Small intestine (tissue), 16 donors: ENCODE results near the gene FNDC7. TPM values are rescaled to one million over a fixed set of nuclear protein-coding genes. Genes with fewer than 3 reads are reported as not detected.
"Not testable (repeated sequence)": the region's sequence is repeated elsewhere in the genome, so short reads cannot be mapped to it uniquely, and the experiment has no call there.

ENCODE experiments used
- DNase-seq, 2 donors: peaks; one replicate each; pipeline versions ENCODE4 v3.0.0 to v3.0.0-alpha.2; 2013
- FAIRE-seq: peaks from 2 replicates; lab custom pipeline; 2012; peaks lifted over from hg19 to GRCh38; lab: Jason Lieb, UNC
- H3K27ac ChIP-seq, 3 donors: one replicate each; pipeline ENCODE4 v1.5.1; 2013; ENCODE audit warnings: low read length in 2 of 3, mild to moderate bottlenecking in 2 of 3, control low read depth in 1 of 3, inconsistent platforms in 1 of 3, low read depth in 1 of 3, moderate library complexity in 1 of 3
- H3K27me3 ChIP-seq, 3 donors: one replicate each; pipeline ENCODE4 v1.6.1; 2013; ENCODE audit warnings: low read length in 3 of 3, inconsistent platforms in 1 of 3; ENCODE audit not compliant: control insufficient read depth in 3 of 3, insufficient read depth in 3 of 3
- H3K36me3 ChIP-seq, 3 donors: one replicate each; pipeline ENCODE4 v1.6.1; 2013; ENCODE audit warnings: low read length in 3 of 3, inconsistent platforms in 1 of 3, low read depth in 1 of 3, mild to moderate bottlenecking in 1 of 3, moderate library complexity in 1 of 3; ENCODE audit not compliant: control insufficient read depth in 3 of 3, insufficient read depth in 2 of 3
- H3K4me1 ChIP-seq, 3 donors: one replicate each; pipeline ENCODE4 v1.6.1; 2013; ENCODE audit warnings: low read length in 2 of 3, inconsistent platforms in 1 of 3, low read depth in 1 of 3, mild to moderate bottlenecking in 1 of 3, moderate library complexity in 1 of 3; ENCODE audit not compliant: control insufficient read depth in 3 of 3, insufficient read depth in 2 of 3
- H3K4me3 ChIP-seq, 3 donors: one replicate each; pipeline ENCODE4 v1.5.1; 2013; ENCODE audit warnings: low read length in 3 of 3, control low read depth in 1 of 3, inconsistent platforms in 1 of 3, low read depth in 1 of 3, mild to moderate bottlenecking in 1 of 3, moderate library complexity in 1 of 3
- H3K9me3 ChIP-seq, 2 donors: one replicate each; pipeline ENCODE4 v1.6.1; 2013; ENCODE audit warnings: low read depth in 1 of 2, low read length in 1 of 2; ENCODE audit not compliant: control insufficient read depth in 2 of 2, insufficient read depth in 1 of 2
- WGBS, 3 donors: extraction: QIAGEN DNeasy Blood & Tissue Kit; methylation state at CpG; one replicate each; pipeline ENCODE4 v1.1.7; 2013; 5-methylcytosine and 5-hydroxymethylcytosine counted together
- long read RNA-seq, 10 donors: transcript quantifications; one replicate each; lab custom pipeline, GENCODE V29; 2026
- polyA plus RNA-seq, 4 donors: library from polyadenylated mRNA; stranded (reverse) in 3 of 4; unstranded in 1 of 4; fragments of 200-250 nt in 3 of 4; fragments of 120-200 nt in 1 of 4; gene quantifications; one replicate each; pipeline versions ENCODE4 v1.2.1 to v1.2.3, GENCODE V29; 2013
- donor health status: healthy with polysubstance abuse.
- donor health status: control.
- donor health status: control.
- donor health status: Bipolar disorder and iron deficiency.
- donor health status: healthy.

Gene FNDC7
- polyA plus RNA-seq: not detected
- long read RNA-seq, donor 1: 0 reads
- long read RNA-seq, donor 2: 0 reads
- long read RNA-seq, donor 3: 0 reads
- long read RNA-seq, donor 4: 0 reads
- long read RNA-seq, donor 5: 0 reads
- long read RNA-seq, donor 6: 0 reads
- long read RNA-seq, donor 7: 0 reads
- long read RNA-seq, donor 8: 0 reads
- long read RNA-seq, donor 9: 0 reads
- long read RNA-seq, donor 10: 0 reads

GRCh38 chr1:108712606-108713150, at the start of gene FNDC7:
Gene FNDC7, plus strand, starts transcription at chr1:108712908. Its CDS starts 26 bp downstream, at chr1:108712934.
- no peaks in the 10 kb centered on the region for H3K9me3 ChIP-seq
- H3K27me3 ChIP-seq: peaks cover 0 to 3% (median 2%) of the 10 kb centered on the region in 3 donors
- DNase-seq (no peak), FAIRE-seq (no peak)
- H3K27ac ChIP-seq: no peak within 1 kb of the TSS
- 46 to 57% (median 52%) methylated on average over 9 of the region's 9 CpGs for WGBS, 3 donors
- no peaks in the 10 kb centered on the region for H3K36me3 ChIP-seq
- no peak within 1 kb of the TSS for H3K4me3 ChIP-seq
- no peaks in the 10 kb centered on the region for H3K4me1 ChIP-seq

GRCh38 chr1:108663074-108663473, 49.6 kb upstream of the FNDC7 start:
- WGBS, 3 donors: 78 to 85% (median 80%) methylated on average over 2 of the region's 2 CpGs
- no peak for DNase-seq
- no peak for FAIRE-seq

GRCh38 chr1:108664481-108664880, 48.2 kb upstream of the FNDC7 start:
- H3K27ac ChIP-seq: no peak overlapping the region
- WGBS, 3 donors: 82 to 97% (median 92%) methylated on average over 6 of the region's 6 CpGs
- no peak for DNase-seq
- H3K4me1 ChIP-seq: peaks cover 0 to 6% (median 5%) of the 10 kb centered on the region in 3 donors
- H3K9me3 ChIP-seq: no peaks in the 10 kb centered on the region
- FAIRE-seq: no peak
- H3K4me3 ChIP-seq: no peak overlapping the region
- no peaks in the 10 kb centered on the region for H3K36me3 ChIP-seq
- no peaks in the 10 kb centered on the region for H3K27me3 ChIP-seq

More at GRCh38 chr1:108663074-108663473, 49.6 kb upstream of the FNDC7 start:
- no peak overlapping the region for H3K27ac ChIP-seq
- H3K9me3 ChIP-seq: no peaks in the 10 kb centered on the region
- H3K4me1 ChIP-seq: peaks cover 0 to 6% (median 5%) of the 10 kb centered on the region in 3 donors
- no peak overlapping the region for H3K4me3 ChIP-seq
- no peaks in the 10 kb centered on the region for H3K27me3 ChIP-seq
- no peaks in the 10 kb centered on the region for H3K36me3 ChIP-seq

- H3K4me1 ChIP-seq: peaks cover 0 to 6% (median 5%) of the 10 kb centered on the region in 3 donors
- H3K27ac ChIP-seq: no peak overlapping the region
- DNase-seq (no peak), FAIRE-seq (no peak)
- no peaks in the 10 kb centered on the region for H3K9me3 ChIP-seq
- WGBS, 3 donors: 60 to 77% (median 66%) methylated on average over 2 of the region's 2 CpGs
- H3K4me3 ChIP-seq: no peak overlapping the region
- no peaks in the 10 kb centered on the region for H3K36me3 ChIP-seq
- no peaks in the 10 kb centered on the region for H3K27me3 ChIP-seq
Observed at GRCh38 chr1:108665067-108665466, 47.6 kb upstream of the FNDC7 start.

- DNase-seq (no peak), FAIRE-seq (no peak)
- Histone ChIP-seq H3K27ac (no peak overlapping the region), H3K27me3 (no peaks in the 10 kb centered on the region), H3K4me3 (no peak overlapping the region), H3K36me3 (no peaks in the 10 kb centered on the region), H3K4me1 (peaks cover 0 to 6% (median 5%) of the 10 kb centered on the region in 3 donors), H3K9me3 (no peaks in the 10 kb centered on the region)
- WGBS, 3 donors: 66 to 81% (median 74%) methylated on average over 1 of the region's 1 CpG
Observed at GRCh38 chr1:108665771-108666170, 46.9 kb upstream of the FNDC7 start.

- H3K4me1 ChIP-seq, H3K27ac ChIP-seq, FAIRE-seq, H3K9me3 ChIP-seq, H3K4me3 ChIP-seq, H3K36me3 ChIP-seq, H3K27me3 ChIP-seq, DNase-seq: not testable (repeated sequence)
- WGBS, 3 donors: 98 to 100% (median 98%) methylated on average over 4 to 28 of the region's 28 CpGs
Observed at GRCh38 chr1:108667422-108667821, 45.3 kb upstream of the FNDC7 start.

GRCh38 chr1:108668777-108669176, 43.9 kb upstream of the FNDC7 start:
- no peaks in the 10 kb centered on the region for H3K4me1 ChIP-seq
- no peak overlapping the region for H3K27ac ChIP-seq
- no peak for DNase-seq
- no peaks in the 10 kb centered on the region for H3K9me3 ChIP-seq
- no peaks in the 10 kb centered on the region for H3K27me3 ChIP-seq
- no peaks in the 10 kb centered on the region for H3K36me3 ChIP-seq
- FAIRE-seq: no peak
- no peak overlapping the region for H3K4me3 ChIP-seq

GRCh38 chr1:108669679-108670078, 43.0 kb upstream of the FNDC7 start:
- FAIRE-seq (no peak), DNase-seq (no peak)
- Histone ChIP-seq H3K4me3 (no peak overlapping the region), H3K27me3 (no peaks in the 10 kb centered on the region), H3K27ac (no peak overlapping the region), H3K9me3 (no peaks in the 10 kb centered on the region), H3K36me3 (no peaks in the 10 kb centered on the region), H3K4me1 (no peaks in the 10 kb centered on the region)
- WGBS, 3 donors: 76 to 77% (median 77%) methylated on average over 7 of the region's 7 CpGs
